Caco-2 (cell line): ENCODE data around the gene ZNF777. TPM values are rescaled to one million over a fixed set of nuclear protein-coding genes. Genes with fewer than 3 reads are reported as not detected.

Source experiments
- BruUV-seq: library from RNA; stranded (reverse); fragments of 400-500 nt; replicated peaks from 2 replicates; lab custom pipeline; 2021; lab: Mats Ljungman, UMichigan
- CTCF ChIA-PET: fragments of 300-600 bp; sonication (Branson Sonifier 250); formaldehyde crosslinking; loops from one replicate; lab custom pipeline; 2022; ENCODE audit warnings: antibody characterized with exemption; lab: Charles Lee
- POLR2A ChIA-PET: fragments of 300-600 bp; sonication (Branson Sonifier 250); formaldehyde crosslinking; loops from one replicate; lab custom pipeline; 2022; ENCODE audit warnings: antibody characterized with exemption; lab: Charles Lee
- DNase-seq, 2 experiments: peaks; one replicate each; pipeline versions ENCODE4 v3.0.0 to v3.0.0-alpha.2; 2020 to 2022
- H3K27me3 ChIP-seq: replicated peaks from 2 replicates; pipeline ENCODE4 v1.6.0; 2011; ENCODE audit warnings: low read length; ENCODE audit not compliant: control insufficient read depth, insufficient read depth
- H3K36me3 ChIP-seq: 2 replicates; pipeline ENCODE4 v1.5.1; 2011; ENCODE audit warnings: low read length; ENCODE audit not compliant: control insufficient read depth, insufficient read depth
- H3K4me1 ChIP-seq: fragments of 250-450 bp; sonication (Bioruptor Pico); 2 replicates; pipeline ENCODE4 v1.5.1; 2020; ENCODE audit warnings: mild to moderate bottlenecking
- H3K4me3 ChIP-seq: 2 replicates; pipeline ENCODE4 v1.5.1; 2011; ENCODE audit warnings: low read depth, mild to moderate bottlenecking, control low read depth, low read length
- H3K9me3 ChIP-seq: fragments of 250-450 bp; sonication (Bioruptor Pico); 2 replicates; pipeline ENCODE4 v1.5.1; 2020; ENCODE audit warnings: mild to moderate bottlenecking, moderate library complexity
- H3K27ac Mint-ChIP-seq: one replicate; pipeline ENCODE4 v1.8.0; 2022; ENCODE audit warnings: mixed read lengths; ENCODE audit not compliant: unreplicated experiment
- H3K27me3 Mint-ChIP-seq: one replicate; pipeline ENCODE4 v1.8.0; 2022; ENCODE audit warnings: mixed read lengths; ENCODE audit not compliant: insufficient read depth, unreplicated experiment
- H3K36me3 Mint-ChIP-seq: one replicate; pipeline ENCODE4 v1.8.0; 2022; ENCODE audit warnings: mild to moderate bottlenecking, mixed read lengths; ENCODE audit not compliant: insufficient read depth, unreplicated experiment
- H3K4me1 Mint-ChIP-seq: one replicate; pipeline ENCODE4 v1.8.0; 2022; ENCODE audit warnings: low read depth, mixed read lengths; ENCODE audit not compliant: unreplicated experiment
- H3K4me3 Mint-ChIP-seq: one replicate; pipeline ENCODE4 v1.8.0; 2022; ENCODE audit warnings: mild to moderate bottlenecking, moderate library complexity, mixed read lengths; ENCODE audit not compliant: unreplicated experiment
- H3K9me3 Mint-ChIP-seq: one replicate; pipeline ENCODE4 v1.8.0; 2022; ENCODE audit warnings: mixed read lengths; ENCODE audit not compliant: unreplicated experiment
- intact Hi-C: fragments of 100-400 bp; cut with micrococcal nuclease; formaldehyde crosslinking; loops from one replicate; pipeline ENCODE4 v1.10.0; 2022; ENCODE audit not compliant: unreplicated experiment
- total RNA-seq: library from RNA; stranded (reverse); gene quantifications from 2 replicates; pipeline ENCODE4 v1.2.3, GENCODE V29; 2022
- TF ChIP-seq, protein P1 (sequence below), 2 experiments: fragments of 200-600 bp in 1 of 2; IDR thresholded peaks; 1 replicate in 1 of 2; 2 replicates in 1 of 2; pipeline versions ENCODE4 v1.5.1 to v1.8.0; 2011 to 2022; ENCODE audit warnings: antibody characterized with exemption in 1 of 2, control low read depth in 1 of 2, inconsistent platforms in 1 of 2, low read depth in 1 of 2, low read length in 1 of 2, mild to moderate bottlenecking in 1 of 2, moderate library complexity in 1 of 2; ENCODE audit not compliant: insufficient read depth in 1 of 2, severe bottlenecking in 1 of 2, unreplicated experiment in 1 of 2

ZNF777 gene
- total RNA-seq, 1 experiment from 2014 or later = 22.7 TPM

- no peaks in the 10 kb centered on the region for H3K36me3 ChIP-seq
Observed at GRCh38 chr7:149432121-149432691, 28.7 kb downstream of the ZNF777 start.

DNA sequence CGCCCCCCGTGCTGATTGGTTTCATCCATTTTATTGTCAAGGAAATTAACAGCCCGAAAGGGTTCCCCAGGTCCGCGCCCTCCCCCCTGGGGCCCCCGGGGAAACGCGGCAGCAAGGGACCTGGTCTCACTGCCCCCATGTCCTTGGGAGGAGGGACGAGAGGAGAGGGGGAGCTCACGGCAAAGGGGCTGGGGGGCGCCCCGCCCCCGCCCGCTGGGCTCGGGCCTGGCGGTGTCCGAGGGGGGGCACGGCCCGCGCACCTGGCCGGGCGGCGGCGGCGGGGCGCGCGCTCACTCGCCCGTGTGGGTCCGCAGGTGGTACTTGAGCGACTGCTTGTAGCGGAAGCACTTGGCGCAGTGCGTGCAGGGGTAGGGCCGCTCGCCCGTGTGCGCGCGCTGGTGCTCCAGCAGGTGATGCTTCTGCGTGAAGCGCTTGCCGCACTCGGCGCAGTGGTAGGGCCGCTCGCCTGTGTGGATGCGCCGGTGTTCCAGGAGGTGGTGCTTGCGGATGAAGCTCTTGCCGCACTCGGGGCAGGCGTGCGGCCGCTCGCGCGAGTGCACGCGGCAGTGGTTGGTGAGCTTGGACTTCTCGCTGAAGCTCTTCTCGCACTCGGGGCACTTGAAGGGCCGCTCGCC lies 29.3 kb downstream of the ZNF777 start:
- no peaks in the 10 kb centered on the region for H3K27me3 Mint-ChIP-seq
- intact Hi-C loops = no loop called here
- BruUV-seq = no TSS peak
- H3K4me3 ChIP-seq = no peak overlapping the region
- H3K27ac Mint-ChIP-seq = no peak overlapping the region
- no peaks in the 10 kb centered on the region for H3K9me3 ChIP-seq
- peaks cover 32% of the 10 kb centered on the region for H3K36me3 Mint-ChIP-seq
- H3K4me1 Mint-ChIP-seq = no peaks in the 10 kb centered on the region
- H3K36me3 ChIP-seq = no peaks in the 10 kb centered on the region
- H3K4me3 Mint-ChIP-seq = no peak overlapping the region
- H3K4me1 ChIP-seq = no peaks in the 10 kb centered on the region
- CTCF ChIA-PET = interaction anchor here (0.6 to 1.3 kb wide), 2 partner anchors 9 to 122 kb away, joined by 3 read pairs; no protein-coding TSS in a partner anchor
- POLR2A ChIA-PET = no interaction called here
- TF ChIP-seq, protein P1, sequence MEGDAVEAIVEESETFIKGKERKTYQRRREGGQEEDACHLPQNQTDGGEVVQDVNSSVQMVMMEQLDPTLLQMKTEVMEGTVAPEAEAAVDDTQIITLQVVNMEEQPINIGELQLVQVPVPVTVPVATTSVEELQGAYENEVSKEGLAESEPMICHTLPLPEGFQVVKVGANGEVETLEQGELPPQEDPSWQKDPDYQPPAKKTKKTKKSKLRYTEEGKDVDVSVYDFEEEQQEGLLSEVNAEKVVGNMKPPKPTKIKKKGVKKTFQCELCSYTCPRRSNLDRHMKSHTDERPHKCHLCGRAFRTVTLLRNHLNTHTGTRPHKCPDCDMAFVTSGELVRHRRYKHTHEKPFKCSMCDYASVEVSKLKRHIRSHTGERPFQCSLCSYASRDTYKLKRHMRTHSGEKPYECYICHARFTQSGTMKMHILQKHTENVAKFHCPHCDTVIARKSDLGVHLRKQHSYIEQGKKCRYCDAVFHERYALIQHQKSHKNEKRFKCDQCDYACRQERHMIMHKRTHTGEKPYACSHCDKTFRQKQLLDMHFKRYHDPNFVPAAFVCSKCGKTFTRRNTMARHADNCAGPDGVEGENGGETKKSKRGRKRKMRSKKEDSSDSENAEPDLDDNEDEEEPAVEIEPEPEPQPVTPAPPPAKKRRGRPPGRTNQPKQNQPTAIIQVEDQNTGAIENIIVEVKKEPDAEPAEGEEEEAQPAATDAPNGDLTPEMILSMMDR (IDR thresholded peaks at IDR 0.05; ENCODE audit: insufficient read depth in 1 of 2, low read depth in 1 of 2, low read length in 1 of 2, severe bottlenecking in 1 of 2, unreplicated experiment in 1 of 2) = no peak
- no peak for DNase-seq
- no peaks in the 10 kb centered on the region for H3K9me3 Mint-ChIP-seq
- H3K27me3 ChIP-seq = no peaks in the 10 kb centered on the region

More at GRCh38 chr7:149432121-149432691, 28.7 kb downstream of the ZNF777 start:
- POLR2A ChIA-PET = no interaction called here
- H3K4me3 ChIP-seq = no peak overlapping the region
- BruUV-seq = no TSS peak
- Mint-ChIP-seq H3K36me3 (peaks cover 33% of the 10 kb centered on the region), H3K4me1 (no peaks in the 10 kb centered on the region), H3K27me3 (no peaks in the 10 kb centered on the region), H3K4me3 (no peak overlapping the region), H3K27ac (no peak overlapping the region), H3K9me3 (no peaks in the 10 kb centered on the region)
- no peaks in the 10 kb centered on the region for H3K9me3 ChIP-seq
- intact Hi-C loops = no loop called here
- H3K4me1 ChIP-seq = no peaks in the 10 kb centered on the region
- TF ChIP-seq, protein P1 (IDR thresholded peaks at IDR 0.05; ENCODE audit: insufficient read depth in 1 of 2, low read depth in 1 of 2, low read length in 1 of 2, severe bottlenecking in 1 of 2, unreplicated experiment in 1 of 2) = no peak
- no peaks in the 10 kb centered on the region for H3K27me3 ChIP-seq
- DNase-seq = no peak
- CTCF ChIA-PET = interaction anchor here (0.6 to 1.3 kb wide), 2 partner anchors 8 to 122 kb away, joined by 3 read pairs; no protein-coding TSS in a partner anchor

GRCh38 chr7:149430192-149430591 lies 30.7 kb downstream of the ZNF777 start:
- no peaks in the 10 kb centered on the region for H3K4me1 ChIP-seq
- Mint-ChIP-seq H3K9me3 (no peaks in the 10 kb centered on the region), H3K4me3 (no peak overlapping the region), H3K36me3 (peaks cover 29% of the 10 kb centered on the region), H3K27me3 (no peaks in the 10 kb centered on the region), H3K27ac (no peak overlapping the region), H3K4me1 (no peaks in the 10 kb centered on the region)
- no peak overlapping the region for H3K4me3 ChIP-seq
- no peaks in the 10 kb centered on the region for H3K9me3 ChIP-seq
- no peak for DNase-seq
- ChIA-PET CTCF (no interaction called here), POLR2A (no interaction called here)
- BruUV-seq = no TSS peak
- H3K36me3 ChIP-seq = no peaks in the 10 kb centered on the region
- TF ChIP-seq, protein P1 (IDR thresholded peaks at IDR 0.05; ENCODE audit: insufficient read depth in 1 of 2, low read depth in 1 of 2, low read length in 1 of 2, severe bottlenecking in 1 of 2, unreplicated experiment in 1 of 2) = no peak
- H3K27me3 ChIP-seq = no peaks in the 10 kb centered on the region
- intact Hi-C loops = no loop called here
